Hippocampal formation (tissue), 2 donors: Measurements from ENCODE around the gene PCDHGA6.
"Not testable (repeated sequence)": the region's sequence is repeated elsewhere in the genome, so short reads cannot be mapped to it uniquely, and the experiment has no call there.

Source experiments
- DNase-seq, 2 donors: peaks; one replicate each; lab custom pipeline; 2025; lab: John Stamatoyannopoulos, UW

Gene PCDHGA6

GRCh38 chr5:141359790-141360426, 13.8 kb upstream of the PCDHGA6 start, which contains the start of gene PCDHGB2:
Gene PCDHGB2, plus strand, starts transcription at chr5:141359994. Its CDS starts 142 bp downstream, at chr5:141360136.
- DNase-seq, result no peak

GRCh38 chr5:141360685-141361084, 13.0 kb upstream of the PCDHGA6 start:
- no peak for DNase-seq

- no peak for DNase-seq
Observed at GRCh38 chr5:141362719-141363118, 11.0 kb upstream of the PCDHGA6 start.

GRCh38 chr5:141363952-141364660, 9.6 kb upstream of the PCDHGA6 start, which contains the start of gene PCDHGA5:
Gene PCDHGA5, plus strand, starts transcription at chr5:141364162. Its CDS starts 169 bp downstream, at chr5:141364331.
- no peak for DNase-seq

- DNase-seq, result no peak
Observed at GRCh38 chr5:141366016-141366896, 7.4 kb upstream of the PCDHGA6 start.

- DNase-seq, result no peak
Observed at GRCh38 chr5:141369994-141370848, 3.5 kb upstream of the PCDHGA6 start, which contains the start of gene PCDHGB3. Gene PCDHGB3, plus strand, starts transcription at chr5:141370242. Its CDS starts 153 bp downstream, at chr5:141370395.

- no peak for DNase-seq
Observed at GRCh38 chr5:141371572-141372475, 1.9 kb upstream of the PCDHGA6 start.

GRCh38 chr5:141374627-141375026, 936 bp downstream of the PCDHGA6 start:
- no peak for DNase-seq

GRCh38 chr5:141375444-141376155, 1.9 kb downstream of the PCDHGA6 start:
- DNase-seq, result not testable (repeated sequence)

GRCh38 chr5:141382469-141383294, 9.0 kb downstream of the PCDHGA6 start, which contains the start of gene PCDHGA7:
Gene PCDHGA7, plus strand, starts transcription at chr5:141382742. Its CDS starts 158 bp downstream, at chr5:141382900.
- no peak for DNase-seq

- DNase-seq, result no peak
Observed at GRCh38 chr5:141383345-141383744, 9.7 kb downstream of the PCDHGA6 start.

- no peak for DNase-seq
Observed at GRCh38 chr5:141384471-141385267, 11.0 kb downstream of the PCDHGA6 start.

GRCh38 chr5:141387557-141388311, 14.0 kb downstream of the PCDHGA6 start, which contains the start of gene PCDHGB4:
Gene PCDHGB4, plus strand, starts transcription at chr5:141387698. Its CDS starts 187 bp downstream, at chr5:141387885.
- DNase-seq, result not testable (repeated sequence)

- DNase-seq, result no peak
Observed at GRCh38 chr5:141388661-141389060, 15.0 kb downstream of the PCDHGA6 start.

- DNase-seq, result no peak
Observed at GRCh38 chr5:141389153-141390042, 15.7 kb downstream of the PCDHGA6 start.
